ENCODE data around the gene RPTOR.
"Not testable (repeated sequence)": the region's sequence is repeated elsewhere in the genome, so short reads cannot be mapped to it uniquely, and the experiment has no call there.

The RPTOR gene

DNA sequence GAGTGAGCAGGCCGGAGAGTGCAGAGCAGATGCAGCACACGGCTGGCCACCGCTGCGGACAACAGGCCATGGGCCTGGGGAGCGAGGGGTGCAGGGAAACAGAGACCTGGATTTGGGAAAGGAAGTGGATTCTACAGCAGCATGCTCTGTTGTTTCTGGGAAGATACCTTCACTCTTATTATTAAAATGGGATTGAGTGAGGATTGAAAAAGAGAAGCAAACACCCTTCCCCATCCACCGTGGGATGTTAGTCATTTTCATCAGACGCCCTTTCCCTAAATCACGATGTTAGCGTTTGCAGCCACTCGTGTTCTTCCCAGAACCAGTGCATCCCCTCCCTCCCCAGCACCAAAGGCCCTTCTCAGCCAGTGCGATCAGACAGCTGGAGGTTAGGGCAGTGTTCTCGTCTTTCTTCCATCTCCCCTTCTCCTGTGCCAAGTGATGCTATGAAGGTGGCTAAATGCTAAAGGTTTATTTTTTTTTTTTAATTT is 250.5 kb downstream of the RPTOR start:
- Histone ChIP-seq H3K27me3 (ENCODE audit: low read depth, low read length) (no peaks in the 10 kb centered on the region), H3K36me3 (ENCODE audit: control insufficient read depth in 1 of 2, insufficient read depth in 2 of 2, low read length in 2 of 2) (no peaks in the 10 kb centered on the region), H3K27ac (ENCODE audit: low read length) (no peak overlapping the region), H3K4me3 (ENCODE audit: low read depth in 1 of 2, low read length in 2 of 2) (no peak overlapping the region), H3K4me1 (ENCODE audit: control insufficient read depth in 1 of 2, insufficient read depth in 2 of 2, low read length in 2 of 2) (peaks cover 17 to 40% of the 10 kb centered on the region in 2 donors), H3K9me3 (ENCODE audit: control insufficient read depth in 1 of 2, low read length in 2 of 2) (no peaks in the 10 kb centered on the region)

DNA sequence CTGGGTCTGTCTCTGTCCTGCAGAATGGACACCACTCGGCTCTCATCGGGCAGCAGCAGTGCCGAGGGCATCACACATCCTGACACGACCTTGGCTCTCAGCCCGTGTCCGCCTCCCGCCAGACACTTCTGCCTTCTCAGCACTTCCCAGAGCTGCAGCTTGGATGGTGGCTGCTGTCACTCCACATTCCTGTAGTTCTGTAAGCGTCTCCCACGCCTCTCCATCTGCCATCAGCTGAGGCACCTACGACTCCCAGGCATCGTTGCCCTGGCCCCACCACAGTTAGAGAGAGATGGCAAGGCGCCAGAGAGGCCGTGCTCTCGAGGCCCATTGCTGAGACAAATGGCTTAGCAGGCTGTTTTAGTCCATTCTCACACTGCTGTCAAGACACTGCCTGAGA is 251.1 kb downstream of the RPTOR start:
- Histone ChIP-seq H3K36me3 (ENCODE audit: control insufficient read depth in 1 of 2, insufficient read depth in 2 of 2, low read length in 2 of 2) (no peaks in the 10 kb centered on the region), H3K27me3 (ENCODE audit: low read depth, low read length) (no peaks in the 10 kb centered on the region), H3K27ac (ENCODE audit: low read length) (no peak overlapping the region), H3K9me3 (ENCODE audit: control insufficient read depth in 1 of 2, low read length in 2 of 2) (no peaks in the 10 kb centered on the region), H3K4me3 (ENCODE audit: low read depth in 1 of 2, low read length in 2 of 2) (no peak overlapping the region), H3K4me1 (ENCODE audit: control insufficient read depth in 1 of 2, insufficient read depth in 2 of 2, low read length in 2 of 2) (peaks cover 10 to 35% of the 10 kb centered on the region in 2 donors)

GRCh38 chr17:80796430-80796861 is 251.8 kb downstream of the RPTOR start:
- Histone ChIP-seq H3K4me3 (ENCODE audit: low read depth in 1 of 2, low read length in 2 of 2) (no peak overlapping the region), H3K9me3 (ENCODE audit: control insufficient read depth in 1 of 2, low read length in 2 of 2) (no peaks in the 10 kb centered on the region), H3K36me3 (ENCODE audit: control insufficient read depth in 1 of 2, insufficient read depth in 2 of 2, low read length in 2 of 2) (no peaks in the 10 kb centered on the region), H3K27ac (ENCODE audit: low read length) (no peak overlapping the region), H3K27me3 (ENCODE audit: low read depth, low read length) (no peaks in the 10 kb centered on the region), H3K4me1 (ENCODE audit: control insufficient read depth in 1 of 2, insufficient read depth in 2 of 2, low read length in 2 of 2) (peaks cover 7 to 28% of the 10 kb centered on the region in 2 donors)

- not testable (repeated sequence) for H3K27me3 ChIP-seq (ENCODE audit: low read depth, low read length); H3K9me3 ChIP-seq (ENCODE audit: control insufficient read depth in 1 of 2, low read length in 2 of 2); H3K27ac ChIP-seq (ENCODE audit: low read length); H3K4me3 ChIP-seq (ENCODE audit: low read depth in 1 of 2, low read length in 2 of 2); H3K36me3 ChIP-seq (ENCODE audit: control insufficient read depth in 1 of 2, insufficient read depth in 2 of 2, low read length in 2 of 2)
- peaks cover 3 to 21% of the 10 kb centered on the region in 2 donors for H3K4me1 ChIP-seq (ENCODE audit: control insufficient read depth in 1 of 2, insufficient read depth in 2 of 2, low read length in 2 of 2)
These were observed 252.6 kb downstream of the RPTOR start for GRCh38 chr17:80797222-80797621.

DNA sequence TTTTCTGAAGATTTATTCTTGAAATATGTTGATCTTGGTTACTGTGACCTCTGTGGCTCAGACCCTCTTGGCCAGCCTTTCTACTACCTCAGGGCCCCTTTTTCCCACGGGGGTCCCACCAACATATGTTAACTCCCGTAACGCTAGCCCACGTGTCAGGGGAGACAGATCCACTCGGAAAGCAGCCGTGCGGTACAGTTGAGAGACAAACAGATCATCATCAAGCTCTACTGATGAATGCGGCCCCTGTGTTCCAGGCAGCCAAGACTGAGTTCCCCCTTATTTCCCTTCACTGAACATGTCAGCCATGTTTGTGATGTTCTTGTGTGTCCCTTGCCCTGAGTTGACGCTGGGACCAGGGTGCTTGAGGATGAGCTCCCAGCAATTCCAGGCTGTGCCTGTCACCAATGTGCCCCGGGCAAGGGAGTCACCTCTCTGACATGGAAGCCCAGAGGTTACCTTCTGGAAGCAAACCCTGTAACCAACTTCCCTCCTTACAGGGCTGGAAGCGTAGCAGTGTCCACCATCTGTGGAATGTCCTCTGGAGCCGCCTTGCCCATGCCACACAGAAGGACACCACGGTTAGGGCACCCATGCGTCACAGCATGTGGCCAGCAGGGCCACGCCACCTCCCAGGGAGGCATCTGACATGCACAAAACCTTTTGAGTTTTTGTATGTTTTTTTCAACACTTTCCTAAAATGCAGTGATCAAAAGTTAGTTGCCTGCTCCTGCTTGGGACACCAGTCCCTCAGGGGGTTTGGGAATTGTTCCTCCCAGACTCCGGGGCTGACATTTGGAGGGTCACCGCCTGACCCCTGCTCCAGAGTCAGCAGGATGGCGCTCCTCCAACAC is 253.3 kb downstream of the RPTOR start:
- no peaks in the 10 kb centered on the region for H3K36me3 ChIP-seq (ENCODE audit: control insufficient read depth in 1 of 2, insufficient read depth in 2 of 2, low read length in 2 of 2)
- H3K4me1 ChIP-seq (ENCODE audit: control insufficient read depth in 1 of 2, insufficient read depth in 2 of 2, low read length in 2 of 2), result peaks cover 0 to 13% of the 10 kb centered on the region in 2 donors

GRCh38 chr17:80798595-80799537 is 254.2 kb downstream of the RPTOR start:
- no peak overlapping the region for H3K4me3 ChIP-seq (ENCODE audit: low read depth in 1 of 2, low read length in 2 of 2)
- H3K36me3 ChIP-seq (ENCODE audit: control insufficient read depth in 1 of 2, insufficient read depth in 2 of 2, low read length in 2 of 2), result no peaks in the 10 kb centered on the region
- H3K9me3 ChIP-seq (ENCODE audit: control insufficient read depth in 1 of 2, low read length in 2 of 2), result no peaks in the 10 kb centered on the region
- H3K4me1 ChIP-seq (ENCODE audit: control insufficient read depth in 1 of 2, insufficient read depth in 2 of 2, low read length in 2 of 2), result peaks cover 0 to 6% of the 10 kb centered on the region in 2 donors
- H3K27me3 ChIP-seq (ENCODE audit: low read depth, low read length), result no peaks in the 10 kb centered on the region
- no peak overlapping the region for H3K27ac ChIP-seq (ENCODE audit: low read length)

More for the DNA sequence above, 253.3 kb downstream of the RPTOR start:
- Histone ChIP-seq H3K4me3 (ENCODE audit: low read depth in 1 of 2, low read length in 2 of 2) (no peak overlapping the region), H3K27me3 (ENCODE audit: low read depth, low read length) (no peaks in the 10 kb centered on the region), H3K27ac (ENCODE audit: low read length) (no peak overlapping the region), H3K9me3 (ENCODE audit: control insufficient read depth in 1 of 2, low read length in 2 of 2) (no peaks in the 10 kb centered on the region)

- H3K27ac ChIP-seq (ENCODE audit: low read length), result no peak overlapping the region
- H3K9me3 ChIP-seq (ENCODE audit: control insufficient read depth in 1 of 2, low read length in 2 of 2), result no peaks in the 10 kb centered on the region
- H3K4me3 ChIP-seq (ENCODE audit: low read depth in 1 of 2, low read length in 2 of 2), result no peak overlapping the region
- H3K36me3 ChIP-seq (ENCODE audit: control insufficient read depth in 1 of 2, insufficient read depth in 2 of 2, low read length in 2 of 2), result no peaks in the 10 kb centered on the region
- H3K27me3 ChIP-seq (ENCODE audit: low read depth, low read length), result no peaks in the 10 kb centered on the region
- H3K4me1 ChIP-seq (ENCODE audit: control insufficient read depth in 1 of 2, insufficient read depth in 2 of 2, low read length in 2 of 2), result peaks cover 0 to 4% of the 10 kb centered on the region in 2 donors
These were observed 255.2 kb downstream of the RPTOR start for GRCh38 chr17:80799538-80800480.

DNA sequence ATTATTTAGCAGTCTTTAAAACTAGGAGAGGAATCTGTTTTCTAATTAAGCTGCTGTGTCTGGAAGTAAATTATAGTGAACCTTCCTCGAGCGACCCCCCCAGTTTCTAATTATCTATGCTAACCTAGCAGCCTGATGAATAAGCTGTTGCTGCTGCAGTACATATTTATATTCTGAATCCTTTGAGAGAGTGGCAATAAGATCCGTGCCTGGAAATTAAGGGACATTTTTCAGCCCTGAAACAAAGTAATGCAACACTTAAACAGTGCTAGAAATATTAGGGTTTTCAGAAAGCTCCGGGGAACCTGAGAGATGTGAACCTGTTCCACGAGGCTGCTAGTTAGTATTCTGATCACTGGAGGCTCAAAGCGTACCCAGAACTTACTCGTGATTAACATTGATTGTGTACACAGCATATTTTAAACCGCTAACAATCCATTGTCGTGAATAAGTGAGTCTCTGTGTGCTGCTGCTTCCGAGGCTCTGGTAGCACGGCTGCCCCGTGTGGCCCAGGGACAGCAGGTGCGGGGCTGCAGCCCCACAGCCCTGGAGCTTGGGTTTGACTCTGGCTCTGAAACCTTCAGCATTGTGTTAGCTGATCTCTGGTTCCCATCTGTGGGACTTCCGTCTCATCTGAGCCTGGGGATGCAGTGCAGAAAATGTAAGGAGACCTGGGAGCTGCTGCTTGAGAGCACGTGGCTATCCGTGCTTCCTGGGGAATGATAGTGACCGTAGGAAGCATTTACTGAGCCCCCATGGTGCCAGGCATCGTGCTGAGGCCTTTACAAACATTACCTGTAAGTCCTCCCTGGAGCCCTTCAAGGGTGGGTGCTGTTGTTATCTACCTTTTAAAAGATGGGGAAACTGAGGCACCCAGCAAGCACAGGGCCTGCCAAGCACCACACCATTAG is 256.1 kb downstream of the RPTOR start:
- Histone ChIP-seq H3K36me3 (ENCODE audit: control insufficient read depth in 1 of 2, insufficient read depth in 2 of 2, low read length in 2 of 2) (no peaks in the 10 kb centered on the region), H3K4me3 (ENCODE audit: low read depth in 1 of 2, low read length in 2 of 2) (no peak overlapping the region), H3K27ac (ENCODE audit: low read length) (no peak overlapping the region), H3K9me3 (ENCODE audit: control insufficient read depth in 1 of 2, low read length in 2 of 2) (no peaks in the 10 kb centered on the region), H3K27me3 (ENCODE audit: low read depth, low read length) (no peaks in the 10 kb centered on the region), H3K4me1 (ENCODE audit: control insufficient read depth in 1 of 2, insufficient read depth in 2 of 2, low read length in 2 of 2) (peaks cover 0 to 2% of the 10 kb centered on the region in 2 donors)

- no peak overlapping the region for H3K27ac ChIP-seq (ENCODE audit: low read length)
- H3K4me3 ChIP-seq (ENCODE audit: low read depth in 1 of 2, low read length in 2 of 2), result no peak overlapping the region
- H3K4me1 ChIP-seq (ENCODE audit: control insufficient read depth in 1 of 2, insufficient read depth in 2 of 2, low read length in 2 of 2), result no peaks in the 10 kb centered on the region
- no peaks in the 10 kb centered on the region for H3K27me3 ChIP-seq (ENCODE audit: low read depth, low read length)
- H3K9me3 ChIP-seq (ENCODE audit: control insufficient read depth in 1 of 2, low read length in 2 of 2), result peaks cover 0 to 7% of the 10 kb centered on the region in 2 donors
- H3K36me3 ChIP-seq (ENCODE audit: control insufficient read depth in 1 of 2, insufficient read depth in 2 of 2, low read length in 2 of 2), result no peaks in the 10 kb centered on the region
These were observed 258.2 kb downstream of the RPTOR start for GRCh38 chr17:80802626-80803450.

Measured in muscle layer of duodenum (tissue), 2 donors.